Sigmoid colon (tissue), 7 donors: ENCODE data around the gene METAP2. TPM values are rescaled to one million over a fixed set of nuclear protein-coding genes. Genes with fewer than 3 reads are reported as not detected.

Experiments
- DNase-seq: peaks from one replicate; pipeline ENCODE4 v3.0.0-alpha.2; 2019
- H3K27ac ChIP-seq, 4 donors: fragments of 200-600 bp; sonication (generic); one replicate each; pipeline ENCODE4 v1.5.1; 2016 to 2019; ENCODE audit warnings: mild to moderate bottlenecking in 1 of 4
- H3K27me3 ChIP-seq, 3 donors: fragments of 200-600 bp; sonication (generic); one replicate each; pipeline ENCODE4 v1.5.1; 2019; ENCODE audit warnings: mild to moderate bottlenecking in 1 of 3
- H3K36me3 ChIP-seq, 4 donors: fragments of 200-600 bp; sonication (generic); one replicate each; pipeline ENCODE4 v1.5.1; 2016 to 2019
- H3K4me1 ChIP-seq, 4 donors: fragments of 200-600 bp; sonication (generic); one replicate each; pipeline ENCODE4 v1.5.1; 2017 to 2019
- H3K4me3 ChIP-seq, 4 donors: fragments of 200-600 bp; sonication (generic); one replicate each; pipeline ENCODE4 v1.5.1; 2017 to 2019; ENCODE audit warnings: mild to moderate bottlenecking in 2 of 4, moderate library complexity in 1 of 4
- H3K9me3 ChIP-seq, 4 donors: fragments of 200-600 bp in 3 of 4; sonication (generic) in 3 of 4; one replicate each; pipeline versions ENCODE4 v1.5.1 to v1.6.1; 2013 to 2019
- CTCF ChIP-seq, 4 experiments: fragments of 450-650 bp in 3 of 4; fragments of 200-600 bp in 1 of 4; IDR thresholded peaks; one replicate each; pipeline ENCODE4 v1.5.1; 2016 to 2019; ENCODE audit warnings: antibody characterized with exemption in 4 of 4, mild to moderate bottlenecking in 3 of 4, moderate library complexity in 2 of 4
- EP300 ChIP-seq, 4 donors: sonication (generic); formaldehyde crosslinking; IDR thresholded peaks; one replicate each; pipeline ENCODE4 v1.6.1; 2017; ENCODE audit warnings: antibody characterized with exemption in 4 of 4
- POLR2A ChIP-seq, 2 donors: fragments of 450-650 bp; IDR thresholded peaks; one replicate each; pipeline ENCODE4 v1.6.1; 2016; ENCODE audit warnings: antibody characterized with exemption in 2 of 2, mild to moderate bottlenecking in 2 of 2, moderate library complexity in 2 of 2
- POLR2AphosphoS5 ChIP-seq, 4 donors: sonication (generic); formaldehyde crosslinking; IDR thresholded peaks; one replicate each; pipeline ENCODE4 v1.6.1; 2017; ENCODE audit warnings: antibody characterized with exemption in 4 of 4
- WGBS, 2 donors: extraction: QIAGEN DNeasy Blood & Tissue Kit; methylation state at CpG; one replicate each; pipeline ENCODE4 v1.1.7; 2013; 5-methylcytosine and 5-hydroxymethylcytosine counted together
- intact Hi-C: fragments of 100-400 bp; cut with DNase I; formaldehyde crosslinking; loops from one replicate; pipeline ENCODE4 v1.15.1; 2023
- polyA plus RNA-seq, 3 donors: library from polyadenylated mRNA; stranded (reverse); fragments of 200-250 nt; gene quantifications; one replicate each; pipeline ENCODE4 v1.2.3, GENCODE V29; 2013
- total RNA-seq, 4 donors: library from RNA; depleted of rRNA; stranded (reverse); fragments of >200 nt; gene quantifications; one replicate each; pipeline ENCODE4 v1.1.0, GENCODE V29; 2016
- donor health status: healthy with polysubstance abuse.
- donor health status: Bipolar disorder and iron deficiency.
- donor health status: healthy.

METAP2 gene
- total and polyA plus RNA-seq, 7 donors = 45.6 to 152 (median 75.1) TPM

- Histone ChIP-seq H3K4me3 (no peak overlapping the region), H3K36me3 (peaks cover 0 to 68% (median 23%) of the 10 kb centered on the region in 4 donors), H3K4me1 (peaks cover 0 to 2% (median 0%) of the 10 kb centered on the region in 4 donors), H3K27ac (no peak overlapping the region), H3K27me3 (no peaks in the 10 kb centered on the region), H3K9me3 (no peaks in the 10 kb centered on the region)
- 95 to 99% methylated on average over 5 of the region's 5 CpGs for WGBS, 2 donors
- TF ChIP-seq CTCF (IDR thresholded peaks at IDR 0.05) = no peak
- no peak for TF ChIP-seq EP300 (IDR thresholded peaks at IDR 0.05)
- no peak for TF ChIP-seq POLR2AphosphoS5 (IDR thresholded peaks at IDR 0.05)
- TF ChIP-seq POLR2A (IDR thresholded peaks at IDR 0.05) = no peak
- intact Hi-C loops = no loop called here
- no peak for DNase-seq
Measured at GRCh38 chr12:95513599-95513998, 39.6 kb downstream of the METAP2 start.

DNA sequence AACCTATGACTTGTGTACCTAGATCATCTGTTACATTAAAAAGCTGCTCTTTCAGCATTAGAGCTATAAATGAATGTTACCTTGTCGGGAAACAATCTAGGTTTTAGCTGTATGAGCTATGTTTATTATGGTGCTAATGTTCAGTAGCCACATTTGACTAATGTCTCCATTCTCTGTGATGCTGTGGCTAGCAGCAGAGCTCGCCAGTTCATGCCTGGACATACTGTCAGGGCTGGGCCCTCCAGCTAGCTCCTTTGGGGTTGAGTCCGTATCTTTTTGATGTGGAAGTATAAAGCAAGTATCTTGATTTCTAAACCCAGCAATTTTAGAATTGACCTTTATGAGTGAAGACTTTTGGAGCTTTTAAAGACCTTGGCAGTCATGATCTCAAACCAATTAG is 41.2 kb downstream of the METAP2 start:
- WGBS, 2 donors = 96 to 97% methylated on average over 3 of the region's 3 CpGs
- Histone ChIP-seq H3K27me3 (no peaks in the 10 kb centered on the region), H3K36me3 (peaks cover 0 to 52% (median 23%) of the 10 kb centered on the region in 4 donors), H3K27ac (no peak overlapping the region), H3K9me3 (no peaks in the 10 kb centered on the region), H3K4me3 (no peak overlapping the region), H3K4me1 (no peaks in the 10 kb centered on the region)
- DNase-seq = no peak
- intact Hi-C loops = no loop called here
- no peak for TF ChIP-seq POLR2A (IDR thresholded peaks at IDR 0.05)
- TF ChIP-seq EP300 (IDR thresholded peaks at IDR 0.05) = no peak
- TF ChIP-seq POLR2AphosphoS5 (IDR thresholded peaks at IDR 0.05) = no peak
- no peak for TF ChIP-seq CTCF (IDR thresholded peaks at IDR 0.05)

DNA sequence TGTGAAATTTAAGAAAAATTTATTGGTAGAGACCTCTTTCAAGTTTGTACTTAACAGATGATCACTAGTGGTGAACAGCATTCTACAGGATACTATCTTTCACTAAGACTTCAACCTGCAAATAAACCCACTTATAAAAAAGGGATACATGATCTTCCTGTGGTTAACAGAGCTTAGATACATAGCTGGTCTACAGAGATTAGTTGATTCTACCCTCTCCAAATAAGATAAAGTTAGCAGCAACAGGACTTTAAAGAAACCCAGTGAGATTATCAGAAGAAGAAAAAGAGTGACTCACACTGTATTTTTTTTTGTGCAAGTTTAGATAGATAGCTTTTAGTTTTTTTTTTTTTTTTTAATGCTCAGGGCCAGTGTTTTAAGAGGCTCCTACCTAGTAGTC is 42.8 kb downstream of the METAP2 start:
- no peak for TF ChIP-seq POLR2AphosphoS5 (IDR thresholded peaks at IDR 0.05)
- TF ChIP-seq POLR2A (IDR thresholded peaks at IDR 0.05) = no peak
- TF ChIP-seq EP300 (IDR thresholded peaks at IDR 0.05) = no peak
- TF ChIP-seq CTCF (IDR thresholded peaks at IDR 0.05) = no peak
- H3K27ac ChIP-seq = no peak overlapping the region
- no peaks in the 10 kb centered on the region for H3K9me3 ChIP-seq
- intact Hi-C loops = no loop called here
- H3K27me3 ChIP-seq = no peaks in the 10 kb centered on the region
- no peak overlapping the region for H3K4me3 ChIP-seq
- peaks cover 0 to 36% (median 21%) of the 10 kb centered on the region in 4 donors for H3K36me3 ChIP-seq
- no peaks in the 10 kb centered on the region for H3K4me1 ChIP-seq
- no peak for DNase-seq

DNA sequence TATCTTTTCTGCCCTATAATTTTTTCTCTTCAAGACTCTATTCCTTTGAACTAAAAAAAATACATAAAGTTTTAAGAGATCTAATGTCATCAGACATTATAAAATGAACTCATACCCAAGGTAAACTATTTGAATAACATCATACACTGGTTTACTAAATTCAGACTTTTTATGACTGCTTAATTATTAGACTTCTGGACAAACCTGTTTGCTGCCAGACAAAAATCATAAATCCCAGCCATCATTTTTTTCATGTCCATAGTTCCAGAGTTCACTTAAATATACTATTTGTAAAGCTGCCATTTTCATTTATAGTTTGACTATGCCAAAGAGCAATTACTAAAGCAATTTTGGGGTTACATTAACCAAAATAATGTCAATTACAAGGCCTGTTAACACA is 43.3 kb downstream of the METAP2 start:
- intact Hi-C loops = no loop called here

More for the DNA sequence above, 43.3 kb downstream of the METAP2 start:
- Histone ChIP-seq H3K27me3 (no peaks in the 10 kb centered on the region), H3K27ac (no peak overlapping the region), H3K4me1 (no peaks in the 10 kb centered on the region), H3K36me3 (peaks cover 0 to 31% (median 17%) of the 10 kb centered on the region in 4 donors), H3K9me3 (no peaks in the 10 kb centered on the region), H3K4me3 (no peak overlapping the region)
- DNase-seq = no peak
- TF ChIP-seq POLR2A (IDR thresholded peaks at IDR 0.05) (no peak), POLR2AphosphoS5 (IDR thresholded peaks at IDR 0.05) (no peak), EP300 (IDR thresholded peaks at IDR 0.05) (no peak), CTCF (IDR thresholded peaks at IDR 0.05) (no peak)
